Astrocyte (in vitro differentiated cells and primary cell): Measurements from ENCODE around the gene FAM120AOS. TPM values are rescaled to one million over a fixed set of nuclear protein-coding genes. Genes with fewer than 3 reads are reported as not detected.

ENCODE experiments used
- DNase-seq: peaks from one replicate; pipeline ENCODE4 v3.0.0-alpha.2; 2010; ENCODE audit warnings: low read depth
- FAIRE-seq: peaks from 2 replicates; lab custom pipeline; 2011; peaks lifted over from hg19 to GRCh38; lab: Jason Lieb, UNC
- H2AFZ ChIP-seq: 2 replicates; pipeline ENCODE4 v1.6.0; 2012; ENCODE audit warnings: low read depth, low read length, inconsistent platforms
- H3K27ac ChIP-seq: 2 replicates; pipeline ENCODE4 v1.5.1; 2011; ENCODE audit warnings: low read depth, low read length, inconsistent platforms
- H3K27me3 ChIP-seq: 2 replicates; pipeline ENCODE4 v1.6.0; 2011; ENCODE audit warnings: low read length, inconsistent platforms; ENCODE audit not compliant: insufficient read depth
- H3K36me3 ChIP-seq: 2 replicates; pipeline ENCODE4 v1.5.1; 2011; ENCODE audit warnings: low read length, inconsistent platforms; ENCODE audit not compliant: insufficient read depth
- H3K4me1 ChIP-seq: 2 replicates; pipeline ENCODE4 v1.5.1; 2011; ENCODE audit warnings: low read length, inconsistent platforms; ENCODE audit not compliant: insufficient read depth
- H3K4me2 ChIP-seq: 2 replicates; pipeline ENCODE4 v1.6.0; 2012; ENCODE audit warnings: low read length, inconsistent platforms
- H3K4me3 ChIP-seq: 2 replicates; pipeline ENCODE4 v1.5.1; 2011; ENCODE audit warnings: low read depth, mild to moderate bottlenecking, low read length, inconsistent platforms; ENCODE audit not compliant: insufficient read depth
- H3K79me2 ChIP-seq: 2 replicates; pipeline ENCODE4 v1.6.0; 2012; ENCODE audit warnings: mild to moderate bottlenecking, low read length, inconsistent platforms; ENCODE audit not compliant: insufficient read depth
- H3K9ac ChIP-seq: 2 replicates; pipeline ENCODE4 v1.6.0; 2012; ENCODE audit warnings: mild to moderate bottlenecking, low read length, inconsistent platforms
- H3K9me3 ChIP-seq: 2 replicates; pipeline ENCODE4 v1.5.1; 2012; ENCODE audit warnings: low read depth, mild to moderate bottlenecking, low read length, inconsistent platforms; ENCODE audit not compliant: insufficient read depth
- H4K20me1 ChIP-seq: 2 replicates; pipeline ENCODE4 v1.6.0; 2012; ENCODE audit warnings: low read length, inconsistent platforms; ENCODE audit not compliant: insufficient read depth
- H3K27ac Mint-ChIP-seq: one replicate; pipeline ENCODE4 v1.8.0; 2021; ENCODE audit warnings: mild to moderate bottlenecking, mixed read lengths; ENCODE audit not compliant: unreplicated experiment
- H3K27me3 Mint-ChIP-seq: one replicate; pipeline ENCODE4 v1.8.0; 2021; ENCODE audit warnings: low read depth, mixed read lengths; ENCODE audit not compliant: unreplicated experiment
- H3K36me3 Mint-ChIP-seq: one replicate; pipeline ENCODE4 v1.8.0; 2021; ENCODE audit warnings: low read depth, mixed read lengths; ENCODE audit not compliant: unreplicated experiment
- H3K4me1 Mint-ChIP-seq: one replicate; pipeline ENCODE4 v1.8.0; 2021; ENCODE audit warnings: low read depth, mixed read lengths; ENCODE audit not compliant: unreplicated experiment
- H3K4me3 Mint-ChIP-seq: one replicate; pipeline ENCODE4 v1.8.0; 2021; ENCODE audit warnings: mild to moderate bottlenecking, moderate library complexity, mixed read lengths; ENCODE audit not compliant: unreplicated experiment
- H3K9me3 Mint-ChIP-seq: one replicate; pipeline ENCODE4 v1.8.0; 2021; ENCODE audit warnings: mild to moderate bottlenecking, mixed read lengths; ENCODE audit not compliant: unreplicated experiment
- CTCF ChIP-seq: IDR thresholded peaks from 2 replicates; pipeline ENCODE4 v1.5.1; 2011; ENCODE audit warnings: low read depth, mild to moderate bottlenecking, inconsistent platforms, low read length, moderate library complexity; ENCODE audit not compliant: insufficient read depth
- EZH2 ChIP-seq: IDR thresholded peaks from 2 replicates; pipeline ENCODE4 v1.6.1; 2012; ENCODE audit warnings: mild to moderate bottlenecking, low read length, inconsistent platforms; ENCODE audit not compliant: insufficient read depth
- total RNA-seq: library from RNA; stranded (reverse); gene quantifications from 2 replicates; pipeline ENCODE4 v1.2.1, GENCODE V29; 2021

The FAM120AOS gene
- total RNA-seq, 1 donor from 2014 or later = 29.7 TPM

GRCh38 chr9:93464876-93465275 is 11.5 kb upstream of the FAM120AOS start:
- Mint-ChIP-seq H3K4me3 (no peak overlapping the region), H3K27ac (no peak overlapping the region), H3K4me1 (peaks cover 25% of the 10 kb centered on the region), H3K9me3 (no peaks in the 10 kb centered on the region), H3K27me3 (no peaks in the 10 kb centered on the region), H3K36me3 (no peaks in the 10 kb centered on the region)
- Histone ChIP-seq H2AFZ (no peak overlapping the region), H4K20me1 (peaks cover 95% of the 10 kb centered on the region), H3K4me2 (no peak overlapping the region), H3K36me3 (no peaks in the 10 kb centered on the region), H3K9ac (no peak overlapping the region), H3K9me3 (no peaks in the 10 kb centered on the region), H3K4me1 (peaks cover 12% of the 10 kb centered on the region), H3K27me3 (no peaks in the 10 kb centered on the region), H3K4me3 (no peak overlapping the region), H3K27ac (no peak overlapping the region), H3K79me2 (peaks cover 100% of the 10 kb centered on the region)
- DNase-seq (no peak), FAIRE-seq (no peak)
- TF ChIP-seq CTCF = no peak
- TF ChIP-seq EZH2 = no peak

GRCh38 chr9:93464395-93464794 is 11.0 kb upstream of the FAM120AOS start:
- Mint-ChIP-seq H3K4me1 (peaks cover 25% of the 10 kb centered on the region), H3K27me3 (no peaks in the 10 kb centered on the region), H3K27ac (no peak overlapping the region), H3K36me3 (no peaks in the 10 kb centered on the region), H3K9me3 (no peaks in the 10 kb centered on the region), H3K4me3 (no peak overlapping the region)
- H3K79me2 ChIP-seq = peaks cover 100% of the 10 kb centered on the region
- no peaks in the 10 kb centered on the region for H3K27me3 ChIP-seq
- no peaks in the 10 kb centered on the region for H3K9me3 ChIP-seq
- H4K20me1 ChIP-seq = peaks cover 96% of the 10 kb centered on the region
- DNase-seq = no peak
- no peak for FAIRE-seq
- no peaks in the 10 kb centered on the region for H3K36me3 ChIP-seq
- no peak overlapping the region for H3K9ac ChIP-seq
- no peak overlapping the region for H3K27ac ChIP-seq
- H3K4me3 ChIP-seq = no peak overlapping the region
- peaks cover 12% of the 10 kb centered on the region for H3K4me1 ChIP-seq
- no peak overlapping the region for H3K4me2 ChIP-seq
- no peak overlapping the region for H2AFZ ChIP-seq
- TF ChIP-seq CTCF (no peak), EZH2 (no peak)

GRCh38 chr9:93463638-93464248 is 10.4 kb upstream of the FAM120AOS start:
- peaks cover 96% of the 10 kb centered on the region for H4K20me1 ChIP-seq
- Mint-ChIP-seq H3K4me3 (no peak overlapping the region), H3K36me3 (no peaks in the 10 kb centered on the region), H3K4me1 (peaks cover 22% of the 10 kb centered on the region), H3K27ac (no peak overlapping the region), H3K27me3 (no peaks in the 10 kb centered on the region), H3K9me3 (no peaks in the 10 kb centered on the region)
- DNase-seq = no peak
- H2AFZ ChIP-seq = no peak overlapping the region
- no peaks in the 10 kb centered on the region for H3K27me3 ChIP-seq
- H3K4me2 ChIP-seq = no peak overlapping the region
- H3K27ac ChIP-seq = no peak overlapping the region
- TF ChIP-seq CTCF (no peak), EZH2 (no peak)
- H3K79me2 ChIP-seq = peaks cover 100% of the 10 kb centered on the region
- no peaks in the 10 kb centered on the region for H3K9me3 ChIP-seq
- H3K4me3 ChIP-seq = no peak overlapping the region
- no peaks in the 10 kb centered on the region for H3K36me3 ChIP-seq
- FAIRE-seq = no peak
- H3K4me1 ChIP-seq = peaks cover 8% of the 10 kb centered on the region
- no peak overlapping the region for H3K9ac ChIP-seq
